Hematopoietic multipotent progenitor cell treated with erythropoietin and hydrocortisone succinate and interleukin-3 and kit ligand, for 8 days (in vitro differentiated cells): ENCODE measurements around the gene TNNI3.
"Not testable (repeated sequence)": the region's sequence is repeated elsewhere in the genome, so short reads cannot be mapped to it uniquely, and the experiment has no call there.

Source experiments
- DNase-seq: peaks from one replicate; pipeline ENCODE4 v3.0.0-alpha.2; 2015

Gene TNNI3

GRCh38 chr19:55112246-55112776, 45.2 kb downstream of the TNNI3 start:
- DNase-seq = no peak

- DNase-seq = no peak
Measured at GRCh38 chr19:55111238-55111831, 46.2 kb downstream of the TNNI3 start.

GRCh38 chr19:55109527-55110291, 47.8 kb downstream of the TNNI3 start:
- DNase-seq = no peak

GRCh38 chr19:55107252-55107651, 50.3 kb downstream of the TNNI3 start:
- DNase-seq = not testable (repeated sequence)

GRCh38 chr19:55106591-55106990, 50.9 kb downstream of the TNNI3 start:
- DNase-seq = no peak

- no peak for DNase-seq
Measured at GRCh38 chr19:55105237-55105636, 52.3 kb downstream of the TNNI3 start.

GRCh38 chr19:55103190-55103589, 54.3 kb downstream of the TNNI3 start:
- DNase-seq = no peak
